ENCODE data around the gene DPH1. TPM values are rescaled to one million over a fixed set of nuclear protein-coding genes. Genes with fewer than 3 reads are reported as not detected.

Gene DPH1
- total RNA-seq, 1 donor, result 47.5 TPM

DNA sequence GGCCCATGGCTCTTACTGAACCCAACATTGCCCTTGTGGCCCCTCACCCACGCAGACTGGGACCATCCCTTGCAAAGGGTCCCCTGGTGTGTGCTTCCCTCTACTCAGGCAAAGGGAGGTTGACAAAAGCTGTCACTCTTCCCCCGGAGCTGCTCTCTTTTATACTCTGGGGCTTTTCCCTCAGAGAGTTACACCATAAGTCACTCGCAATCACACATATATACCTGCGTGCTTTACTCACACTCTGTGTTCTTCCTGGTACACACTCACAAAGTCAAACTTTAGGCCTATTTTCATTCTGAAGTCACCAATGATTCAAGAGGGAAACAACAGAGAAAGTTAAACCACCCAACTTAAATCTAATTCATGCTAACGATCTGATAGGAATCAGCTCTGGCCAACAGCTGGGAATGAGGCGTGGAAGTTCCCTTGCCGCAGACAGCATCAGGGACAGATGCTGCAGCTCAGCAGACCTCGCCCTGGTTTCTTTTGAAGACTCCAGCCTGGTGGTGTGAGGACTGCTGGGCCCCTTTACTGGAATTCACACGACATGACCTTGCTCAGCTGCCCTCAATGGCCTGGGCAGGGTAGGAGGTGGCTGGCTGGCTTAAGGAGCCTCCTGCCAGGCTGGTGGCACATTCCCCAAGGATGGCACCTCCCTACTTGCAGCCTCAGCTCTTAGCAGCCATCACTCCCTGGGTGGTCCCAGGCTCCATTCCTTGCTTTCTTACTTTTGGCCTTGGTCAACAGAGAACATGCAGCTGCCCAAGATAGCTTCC is 52.2 kb downstream of the DPH1 start:
- no peak overlapping the region for H3K4me3 ChIP-seq (ENCODE audit: low read length)
- no peaks in the 10 kb centered on the region for H3K9me3 ChIP-seq (ENCODE audit: low read depth, low read length)
- peaks cover 46% of the 10 kb centered on the region for H3K4me1 ChIP-seq (ENCODE audit: insufficient read depth, low read length)
- no peaks in the 10 kb centered on the region for H3K27me3 ChIP-seq (ENCODE audit: insufficient read depth, low read length)

DNA sequence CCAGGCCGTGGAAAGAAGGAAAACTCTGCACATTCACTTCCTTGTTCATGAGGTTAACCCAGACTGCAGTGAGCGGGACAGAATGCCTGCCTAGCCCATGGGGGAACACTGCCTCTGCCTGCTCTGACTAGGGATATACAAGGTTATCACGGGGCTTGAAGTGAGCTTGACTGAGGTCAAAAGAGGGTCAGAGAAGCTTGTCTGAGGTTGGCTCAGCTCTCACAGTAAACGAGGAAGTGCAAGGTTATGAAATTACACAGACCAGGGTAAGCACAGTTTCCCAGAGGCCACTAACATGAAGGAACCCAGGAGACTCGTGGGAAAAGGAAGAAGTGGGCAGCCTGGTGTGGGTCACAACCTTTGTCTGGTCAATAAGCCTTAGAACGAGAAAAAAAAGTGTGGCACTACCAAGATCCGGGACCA is 53.7 kb downstream of the DPH1 start:
- peaks cover 60% of the 10 kb centered on the region for H3K4me1 ChIP-seq (ENCODE audit: insufficient read depth, low read length)
- no peaks in the 10 kb centered on the region for H3K9me3 ChIP-seq (ENCODE audit: low read depth, low read length)
- H3K4me3 ChIP-seq (ENCODE audit: low read length), result no peak overlapping the region
- no peaks in the 10 kb centered on the region for H3K27me3 ChIP-seq (ENCODE audit: insufficient read depth, low read length)

DNA sequence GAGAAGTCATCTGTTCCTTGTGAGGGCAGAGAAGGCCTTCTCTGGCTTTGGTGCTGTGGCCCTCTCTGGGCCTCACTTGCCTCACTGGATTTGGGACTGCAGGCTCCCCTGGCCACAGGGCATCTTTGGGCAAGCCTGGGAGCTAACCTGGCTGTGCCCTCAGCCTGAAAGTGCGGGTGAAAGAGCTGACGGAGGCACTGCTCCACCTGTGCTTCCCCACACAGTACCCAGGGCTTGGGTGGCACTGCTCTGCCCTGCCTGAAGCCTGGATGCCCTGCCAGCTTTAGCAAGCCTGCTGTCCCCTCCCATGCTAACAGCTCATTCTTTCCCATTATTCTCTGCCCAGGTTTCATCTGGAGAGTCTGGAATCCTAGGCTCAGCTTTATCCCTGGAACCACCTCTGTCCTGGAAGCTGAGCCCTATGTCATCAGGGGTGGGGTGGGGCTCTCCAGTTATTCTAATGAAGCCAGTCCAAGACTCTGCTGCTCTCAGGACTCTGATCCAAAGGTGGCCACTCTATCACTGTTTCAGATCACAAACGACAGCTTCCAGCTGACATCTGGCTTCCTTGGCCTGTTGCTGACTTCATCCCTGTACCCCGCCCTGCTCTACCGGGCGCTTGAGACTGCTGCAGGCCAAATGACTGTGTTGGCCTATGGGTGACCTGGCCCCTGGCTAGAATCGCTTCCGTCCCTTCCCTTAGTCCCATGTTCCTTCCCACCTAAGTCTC is 54.2 kb downstream of the DPH1 start:
- Histone ChIP-seq H3K4me3 (ENCODE audit: low read length) (no peak overlapping the region), H3K4me1 (ENCODE audit: insufficient read depth, low read length) (peaks cover 66% of the 10 kb centered on the region), H3K27me3 (ENCODE audit: insufficient read depth, low read length) (no peaks in the 10 kb centered on the region)

DNA sequence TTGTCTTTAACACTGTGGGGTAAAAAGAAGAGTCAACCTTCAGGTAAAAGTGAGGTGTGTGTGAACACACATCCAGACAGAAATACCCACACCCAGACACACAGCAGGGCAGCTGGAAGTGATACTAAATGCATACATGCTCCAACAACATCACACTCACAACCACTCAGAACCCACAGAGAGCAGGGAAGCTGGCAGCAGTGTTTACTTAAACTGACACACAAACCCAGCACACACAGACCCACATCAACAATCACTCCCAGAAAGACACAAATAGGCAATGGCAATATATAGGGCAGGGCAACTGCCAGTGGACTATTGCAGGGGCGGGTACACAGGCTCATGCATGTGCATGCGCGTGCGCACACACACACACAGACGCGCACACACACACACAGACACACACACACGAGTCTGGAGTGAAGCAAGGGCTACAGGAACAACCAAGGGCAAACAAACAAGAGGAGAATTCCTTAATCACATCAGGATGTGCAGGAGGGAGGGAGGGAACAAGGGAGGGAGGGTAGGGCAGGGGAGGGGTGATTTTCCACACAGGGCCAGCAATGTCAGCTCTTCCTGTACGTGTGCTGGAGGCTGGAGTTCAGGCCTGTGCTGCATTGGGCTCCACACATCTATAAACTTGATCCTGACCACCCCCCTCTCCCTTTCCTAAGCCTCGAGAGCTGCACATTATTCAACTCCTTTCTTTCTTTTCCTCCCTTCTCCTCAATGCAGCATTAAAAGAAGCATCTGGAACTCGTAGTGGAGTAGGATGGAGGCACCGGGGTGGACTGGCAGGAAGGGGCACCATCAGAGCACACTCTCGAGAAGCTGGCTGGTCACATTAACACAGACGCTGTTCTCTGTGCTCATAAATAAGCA is 55.1 kb downstream of the DPH1 start:
- no peaks in the 10 kb centered on the region for H3K27me3 ChIP-seq (ENCODE audit: insufficient read depth, low read length)
- H3K4me1 ChIP-seq (ENCODE audit: insufficient read depth, low read length), result peaks cover 74% of the 10 kb centered on the region
- H3K9me3 ChIP-seq (ENCODE audit: low read depth, low read length), result no peaks in the 10 kb centered on the region
- H3K4me3 ChIP-seq (ENCODE audit: low read length), result no peak overlapping the region

More for the DNA sequence above, 54.2 kb downstream of the DPH1 start:
- H3K9me3 ChIP-seq (ENCODE audit: low read depth, low read length), result no peaks in the 10 kb centered on the region

DNA sequence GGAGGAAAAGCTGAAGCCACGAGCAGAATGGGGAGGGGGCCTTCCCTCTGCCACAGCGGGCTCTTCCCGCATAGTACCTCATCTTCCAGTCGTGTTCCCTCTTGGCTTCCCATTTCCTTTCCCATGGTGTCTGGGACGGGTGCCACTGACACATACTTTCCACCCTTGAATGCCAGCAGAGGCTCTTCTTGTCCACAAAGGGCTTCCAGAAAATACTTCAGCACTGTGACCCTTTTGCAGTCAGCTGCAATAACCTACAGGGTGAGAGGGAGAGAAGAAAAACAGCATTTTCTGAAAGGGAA is 55.6 kb downstream of the DPH1 start:
- H3K27me3 ChIP-seq (ENCODE audit: insufficient read depth, low read length), result no peaks in the 10 kb centered on the region
- H3K4me1 ChIP-seq (ENCODE audit: insufficient read depth, low read length), result peaks cover 80% of the 10 kb centered on the region
- H3K4me3 ChIP-seq (ENCODE audit: low read length), result no peak overlapping the region
- H3K9me3 ChIP-seq (ENCODE audit: low read depth, low read length), result no peaks in the 10 kb centered on the region

DNA sequence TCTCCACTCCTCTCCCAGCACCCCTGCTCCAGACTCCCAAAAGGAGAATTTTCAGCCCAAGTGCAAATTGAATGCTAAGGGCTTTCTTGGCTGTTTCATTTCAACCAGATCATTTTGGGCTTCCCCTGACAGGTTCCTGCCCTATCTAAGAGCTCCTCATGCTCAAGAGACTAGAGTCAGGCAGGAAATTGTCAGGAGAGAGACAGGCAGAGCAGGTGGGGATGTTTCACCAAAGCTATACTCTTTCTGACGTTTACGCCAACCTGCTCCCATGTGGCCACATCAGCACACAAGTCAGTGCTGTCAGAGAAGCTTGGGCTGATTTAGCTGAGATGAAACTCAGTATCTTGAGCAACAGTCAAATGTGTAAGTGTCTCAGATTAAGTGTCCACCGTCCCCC is 56.4 kb downstream of the DPH1 start:
- no peaks in the 10 kb centered on the region for H3K27me3 ChIP-seq (ENCODE audit: insufficient read depth, low read length)
- peaks cover 87% of the 10 kb centered on the region for H3K4me1 ChIP-seq (ENCODE audit: insufficient read depth, low read length)
- no peak overlapping the region for H3K4me3 ChIP-seq (ENCODE audit: low read length)
- H3K9me3 ChIP-seq (ENCODE audit: low read depth, low read length), result no peaks in the 10 kb centered on the region

DNA sequence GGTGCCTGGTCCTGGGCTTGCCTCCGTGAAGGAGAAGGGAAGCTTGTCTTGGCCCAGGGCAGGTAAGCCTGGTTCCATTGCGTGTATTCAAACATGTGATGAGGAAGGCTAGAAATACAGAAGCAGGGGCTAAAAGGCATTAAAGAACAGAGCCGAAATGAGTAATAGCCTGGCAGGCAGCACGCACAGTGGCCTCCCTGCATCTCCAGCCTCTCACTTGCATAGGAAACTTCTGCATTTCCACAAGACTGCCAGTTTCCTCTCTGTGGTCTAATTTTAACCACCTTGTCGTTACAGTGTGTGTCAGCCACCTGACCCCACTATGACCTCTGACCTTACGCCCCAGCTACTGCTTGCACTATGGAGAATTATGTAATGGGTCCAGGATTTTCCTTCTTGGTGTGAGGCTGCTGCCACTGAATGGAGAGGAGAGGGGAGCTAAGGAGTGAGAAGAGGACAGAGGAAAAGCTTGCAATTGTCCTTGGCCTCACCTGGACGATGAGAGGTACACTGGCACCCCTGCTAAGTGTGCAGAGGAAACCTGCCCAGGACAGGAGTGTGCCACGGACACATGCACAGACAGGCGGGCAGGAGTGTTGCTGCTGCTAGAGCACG is 57.8 kb downstream of the DPH1 start:
- peaks cover 81% of the 10 kb centered on the region for H3K4me1 ChIP-seq (ENCODE audit: insufficient read depth, low read length)
- no peaks in the 10 kb centered on the region for H3K27me3 ChIP-seq (ENCODE audit: insufficient read depth, low read length)
- H3K9me3 ChIP-seq (ENCODE audit: low read depth, low read length), result no peaks in the 10 kb centered on the region
- no peak overlapping the region for H3K4me3 ChIP-seq (ENCODE audit: low read length)

DNA sequence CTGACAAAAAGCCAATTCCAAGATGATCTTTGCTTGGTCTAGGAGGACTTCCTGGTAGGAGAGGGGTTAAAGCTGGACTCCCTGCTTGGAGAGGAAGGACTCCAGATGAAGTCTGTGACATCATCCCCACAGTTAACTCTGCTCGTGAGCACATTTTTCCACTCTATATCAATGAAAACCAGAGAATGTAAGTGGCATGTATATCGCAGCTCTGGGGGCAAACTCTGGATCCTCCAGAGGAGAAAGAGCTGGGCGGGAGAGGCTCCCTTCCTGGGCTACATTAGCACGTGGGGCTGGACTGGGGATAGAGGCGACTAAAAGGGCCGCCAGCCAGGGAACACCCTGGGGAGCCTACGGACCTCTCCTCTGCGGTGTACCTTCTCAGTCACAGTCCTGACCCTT is 59.1 kb downstream of the DPH1 start:
- Histone ChIP-seq H3K4me3 (ENCODE audit: low read length) (no peak overlapping the region), H3K9me3 (ENCODE audit: low read depth, low read length) (no peaks in the 10 kb centered on the region), H3K27me3 (ENCODE audit: insufficient read depth, low read length) (no peaks in the 10 kb centered on the region), H3K4me1 (ENCODE audit: insufficient read depth, low read length) (peaks cover 68% of the 10 kb centered on the region)

DNA sequence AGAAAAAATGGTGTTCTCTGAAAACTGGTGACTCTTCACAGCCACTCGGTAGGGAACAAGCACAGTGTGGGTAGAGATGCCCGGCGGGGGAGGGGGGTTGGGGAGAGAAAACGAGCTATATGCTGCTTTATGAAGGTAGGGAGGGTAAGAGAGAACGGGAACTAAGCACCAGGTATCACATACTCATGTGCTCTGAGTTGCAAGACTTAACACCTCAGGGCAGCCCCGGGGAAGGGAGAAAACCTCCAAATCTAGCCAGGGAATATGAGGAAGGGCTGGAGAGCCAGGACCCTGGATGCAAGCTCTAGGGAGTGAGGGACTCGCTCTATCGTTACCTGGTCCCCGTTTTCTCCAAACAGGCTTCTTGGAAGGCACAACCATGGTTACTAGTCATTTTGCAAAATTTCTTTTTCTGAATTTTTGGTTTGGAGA is 60.3 kb downstream of the DPH1 start:
- no peaks in the 10 kb centered on the region for H3K9me3 ChIP-seq (ENCODE audit: low read depth, low read length)
- peaks cover 58% of the 10 kb centered on the region for H3K4me1 ChIP-seq (ENCODE audit: insufficient read depth, low read length)
- peak overlapping the region; percentile 35 for H3K4me3 ChIP-seq (ENCODE audit: low read length)
- no peaks in the 10 kb centered on the region for H3K27me3 ChIP-seq (ENCODE audit: insufficient read depth, low read length)

DNA sequence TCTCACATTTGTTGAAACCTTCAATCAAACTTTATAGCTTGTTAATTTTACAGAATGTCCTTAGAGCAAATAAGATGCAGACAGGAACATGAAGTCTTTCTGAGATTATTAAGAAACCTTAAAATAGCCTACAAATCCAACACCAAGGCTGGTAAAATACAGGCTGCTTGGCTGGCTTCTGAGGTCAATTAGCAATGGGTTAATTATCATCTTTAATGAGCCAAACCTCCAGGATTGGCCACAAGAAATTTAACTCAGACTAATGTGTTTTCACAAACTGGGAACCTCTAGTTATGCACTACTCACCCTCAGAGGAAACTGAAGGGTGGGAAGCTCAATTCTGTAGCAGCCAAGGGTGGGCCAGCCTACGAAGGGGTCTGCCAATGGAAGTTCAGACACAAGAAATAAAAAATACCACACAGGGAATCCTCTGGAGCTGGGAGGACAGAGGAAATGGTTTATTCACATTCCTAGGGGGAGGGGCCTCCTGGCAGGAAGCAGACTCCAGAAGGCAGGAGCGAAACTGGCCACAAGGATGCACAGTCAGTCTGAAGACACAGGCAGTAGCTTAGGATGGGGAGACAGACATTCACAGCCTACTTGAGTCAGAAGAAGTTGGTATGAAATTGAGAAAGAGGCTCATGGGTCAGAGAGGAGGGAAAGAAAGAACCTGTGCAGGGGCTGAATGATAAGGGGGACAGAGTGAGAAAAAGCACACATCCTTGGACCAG is 61.0 kb downstream of the DPH1 start:
- peaks cover 54% of the 10 kb centered on the region for H3K4me1 ChIP-seq (ENCODE audit: insufficient read depth, low read length)
- H3K27me3 ChIP-seq (ENCODE audit: insufficient read depth, low read length), result no peaks in the 10 kb centered on the region
- no peaks in the 10 kb centered on the region for H3K9me3 ChIP-seq (ENCODE audit: low read depth, low read length)
- no peak overlapping the region for H3K4me3 ChIP-seq (ENCODE audit: low read length)

DNA sequence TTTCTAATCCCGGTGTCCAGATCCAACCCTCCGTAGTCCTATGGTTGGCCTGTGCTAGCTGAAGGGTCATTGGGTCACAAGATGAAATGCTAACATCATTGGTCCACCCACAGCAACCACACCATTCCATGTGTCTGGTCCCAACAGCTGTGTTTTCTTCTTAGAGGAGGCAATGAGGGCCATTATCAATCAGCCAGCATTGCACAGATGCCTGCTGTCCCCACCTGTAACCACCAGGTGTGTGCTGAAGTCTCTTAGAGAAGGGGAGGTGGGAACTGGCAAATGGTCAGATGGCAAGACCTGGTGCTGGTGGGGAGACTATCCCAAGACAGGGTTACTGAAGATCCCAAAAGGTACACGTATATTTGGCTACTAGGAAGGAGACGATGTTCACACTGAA is 62.3 kb downstream of the DPH1 start:
- no peaks in the 10 kb centered on the region for H3K9me3 ChIP-seq (ENCODE audit: low read depth, low read length)
- peaks cover 41% of the 10 kb centered on the region for H3K4me1 ChIP-seq (ENCODE audit: insufficient read depth, low read length)
- no peaks in the 10 kb centered on the region for H3K27me3 ChIP-seq (ENCODE audit: insufficient read depth, low read length)
- no peak overlapping the region for H3K4me3 ChIP-seq (ENCODE audit: low read length)

DNA sequence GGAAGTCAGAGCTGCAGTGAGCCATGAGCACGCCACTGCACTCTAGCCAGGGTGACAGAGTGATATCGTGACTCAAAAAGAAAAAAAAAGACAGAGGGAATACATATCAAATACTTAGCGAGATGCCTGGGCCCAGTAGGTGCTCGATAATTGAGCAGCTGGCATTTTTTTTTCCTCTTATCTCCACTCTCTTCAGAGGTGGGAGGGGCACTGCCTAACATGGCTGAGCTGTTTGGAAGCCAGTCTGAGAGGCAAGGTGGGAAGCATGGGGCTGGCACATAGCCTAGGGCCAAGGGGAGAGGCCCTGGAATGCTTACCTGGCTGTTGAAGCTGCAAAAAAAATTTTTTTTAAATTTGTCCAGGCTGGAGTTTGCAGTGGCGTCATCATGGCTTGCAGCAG is 63.4 kb downstream of the DPH1 start:
- H3K4me3 ChIP-seq (ENCODE audit: low read length), result no peak overlapping the region
- H3K4me1 ChIP-seq (ENCODE audit: insufficient read depth, low read length), result peaks cover 30% of the 10 kb centered on the region
- H3K9me3 ChIP-seq (ENCODE audit: low read depth, low read length), result no peaks in the 10 kb centered on the region
- H3K27me3 ChIP-seq (ENCODE audit: insufficient read depth, low read length), result no peaks in the 10 kb centered on the region

Data from mononuclear cell (primary cell).